Activated CD8-positive, alpha-beta memory T cell treated with anti-CD3 and anti-CD28 coated beads, Interleukin-2, amount 50 U/mL, for 1 hour (primary cell): ENCODE results near the gene PKD1.
"Not testable (repeated sequence)": the region's sequence is repeated elsewhere in the genome, so short reads cannot be mapped to it uniquely, and the experiment has no call there.

Source experiments
- DNase-seq: peaks from one replicate; pipeline ENCODE4 v3.0.0-alpha.2; 2020; ENCODE audit errors: extremely low read depth

The PKD1 gene

GRCh38 chr16:2107121-2107790 is 28.4 kb downstream of the PKD1 start:
- not testable (repeated sequence) for DNase-seq

GRCh38 chr16:2106211-2106610 is 29.5 kb downstream of the PKD1 start:
- not testable (repeated sequence) for DNase-seq

DNA sequence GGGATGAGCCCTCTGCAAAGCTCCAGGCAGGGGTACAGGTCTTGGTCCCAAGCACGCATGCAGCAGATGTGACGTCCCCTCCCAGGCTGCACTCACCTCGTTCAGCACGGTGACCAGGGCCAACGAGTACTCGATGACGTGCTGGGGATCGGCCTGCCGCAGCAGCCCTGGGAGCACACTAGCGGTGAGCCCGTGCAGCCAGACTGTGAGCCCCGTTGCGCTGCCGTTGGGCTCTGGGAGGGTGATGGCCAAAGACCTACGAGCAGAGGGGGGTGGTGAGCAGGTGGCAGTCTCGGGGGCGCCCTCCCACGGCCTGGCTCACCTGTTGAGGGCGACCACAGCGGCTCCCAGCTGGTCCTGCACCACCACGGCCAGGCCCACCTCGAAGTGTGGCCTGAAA is 29.9 kb downstream of the PKD1 start:
- DNase-seq: not testable (repeated sequence)

- DNase-seq: not testable (repeated sequence)
Observed at GRCh38 chr16:2105291-2105690, 30.4 kb downstream of the PKD1 start.

DNA sequence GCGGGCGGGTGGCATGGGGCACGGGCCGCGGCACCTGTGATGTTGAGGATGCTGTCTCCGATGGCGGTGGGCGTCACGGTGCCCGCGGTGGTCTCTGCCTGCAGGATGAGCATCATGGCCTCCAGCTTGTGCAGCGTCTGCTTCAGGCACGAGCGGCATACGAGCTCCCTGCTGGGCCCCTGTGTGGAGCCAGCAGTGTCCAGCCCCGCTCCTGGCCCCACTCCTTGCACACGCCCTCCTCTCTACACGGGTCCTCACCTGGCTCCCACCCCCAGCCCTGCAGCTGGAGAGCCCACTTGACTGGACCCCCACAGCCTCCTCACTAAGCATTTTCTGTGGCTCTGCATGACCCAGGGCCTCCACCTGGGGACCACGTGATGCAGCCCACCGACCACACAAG is 31.2 kb downstream of the PKD1 start:
- DNase-seq: not testable (repeated sequence)

DNA sequence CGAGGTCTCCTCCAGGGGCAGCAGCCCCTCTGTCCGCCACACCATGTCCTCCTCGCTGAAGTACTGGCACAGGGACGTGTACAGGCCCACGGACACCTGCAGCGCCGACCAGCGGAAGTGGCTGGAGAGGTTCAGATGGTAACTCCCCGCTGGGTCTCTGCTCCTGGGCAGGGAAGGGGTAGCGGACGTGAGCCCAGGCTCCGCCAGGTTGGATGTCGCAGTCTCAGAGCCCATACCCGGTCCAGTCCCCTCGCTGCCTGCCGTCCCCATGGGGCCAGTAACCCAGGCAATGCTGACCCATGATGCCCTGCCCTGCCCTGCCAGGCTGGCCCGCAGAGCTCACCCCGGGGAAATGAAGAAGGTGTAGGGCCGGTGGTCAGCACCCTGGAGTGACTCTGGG is 33.2 kb downstream of the PKD1 start:
- DNase-seq: no peak

DNA sequence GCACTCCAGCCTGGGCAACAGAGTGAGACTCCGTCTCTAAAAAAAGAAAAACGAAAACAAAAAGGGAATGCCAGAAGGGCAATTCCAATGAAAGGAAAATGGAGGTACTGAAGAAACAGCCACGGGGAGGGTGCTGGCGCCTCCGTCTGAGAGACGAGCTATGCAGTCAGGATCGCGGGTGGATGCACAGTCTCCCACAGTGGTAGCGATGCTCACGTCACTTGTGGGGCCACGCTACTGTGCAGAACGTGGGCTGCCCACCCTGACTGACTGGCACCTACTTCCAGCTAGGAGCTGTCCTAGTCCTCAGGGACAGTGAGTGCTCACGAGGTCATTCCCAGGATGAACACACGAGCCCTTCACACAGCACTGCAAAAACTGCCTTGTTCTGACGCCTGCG is 34.1 kb downstream of the PKD1 start:
- DNase-seq: not testable (repeated sequence)

GRCh38 chr16:2097689-2098088 is 38.0 kb downstream of the PKD1 start:
- not testable (repeated sequence) for DNase-seq

DNA sequence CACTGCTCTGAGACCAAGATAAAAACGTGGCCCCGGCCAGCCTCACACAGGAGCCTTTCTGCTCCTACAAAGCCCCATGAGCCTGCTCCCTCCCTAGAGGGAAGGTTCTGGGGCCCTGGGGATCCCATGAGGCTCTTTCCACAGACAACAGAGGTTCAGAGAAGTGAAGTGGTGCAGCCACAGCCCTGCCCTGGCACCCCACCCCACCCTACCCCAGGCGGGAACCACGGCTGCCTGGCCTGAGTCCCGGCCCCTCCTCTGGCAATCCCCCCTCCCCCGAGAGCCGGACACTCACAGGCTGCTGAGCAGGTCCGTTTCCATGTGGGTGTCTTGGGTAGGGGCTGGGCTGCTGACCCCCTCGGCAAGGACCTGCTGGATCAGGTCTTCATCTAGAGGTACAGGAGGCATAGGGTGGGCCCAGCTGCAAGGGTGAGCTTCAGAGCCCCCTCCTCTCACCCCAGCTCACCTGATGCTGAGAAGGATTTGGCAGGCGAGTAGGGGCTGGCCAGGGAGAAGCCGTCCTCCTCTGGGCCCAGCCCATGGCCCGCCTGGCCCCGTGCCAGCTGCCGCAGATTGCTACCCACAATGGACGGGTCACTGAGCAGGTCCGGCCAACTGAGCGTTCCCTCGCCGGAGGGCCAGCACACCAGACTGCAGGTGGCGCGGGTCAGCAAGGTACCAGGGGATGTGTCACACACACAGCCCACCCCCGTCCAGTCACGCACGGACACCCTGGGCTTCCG is 38.7 kb downstream of the PKD1 start:
- no peak for DNase-seq

- no peak for DNase-seq
Observed at GRCh38 chr16:2095918-2096582, 39.6 kb downstream of the PKD1 start.

- no peak for DNase-seq
Observed at GRCh38 chr16:2095315-2095853, 40.3 kb downstream of the PKD1 start.

GRCh38 chr16:2093793-2094192 is 41.9 kb downstream of the PKD1 start:
- no peak for DNase-seq

- no peak for DNase-seq
Observed at GRCh38 chr16:2092866-2093265, 42.8 kb downstream of the PKD1 start.

DNA sequence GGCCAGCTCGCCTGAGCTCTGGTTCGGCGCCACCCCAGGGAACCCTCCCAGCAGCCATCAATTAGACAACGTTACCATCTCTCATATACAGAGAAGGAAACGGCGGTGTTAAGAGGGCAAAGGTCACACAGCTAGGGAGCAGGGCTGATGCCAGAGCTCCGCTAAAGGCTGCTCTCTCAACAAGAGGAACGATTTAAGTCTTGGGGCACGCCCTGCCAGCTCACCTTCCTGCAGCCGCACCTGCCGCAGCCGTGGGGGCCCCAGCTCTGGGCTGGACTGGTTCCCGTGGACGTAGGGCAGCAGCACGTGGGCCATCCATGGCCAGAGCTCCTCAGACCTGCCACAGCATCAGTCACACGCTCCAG is 43.5 kb downstream of the PKD1 start:
- DNase-seq: no peak

- no peak for DNase-seq
Observed at GRCh38 chr16:2091547-2092255, 44.0 kb downstream of the PKD1 start.

- no peak for DNase-seq
Observed at GRCh38 chr16:2090777-2091546, 44.7 kb downstream of the PKD1 start.

DNA sequence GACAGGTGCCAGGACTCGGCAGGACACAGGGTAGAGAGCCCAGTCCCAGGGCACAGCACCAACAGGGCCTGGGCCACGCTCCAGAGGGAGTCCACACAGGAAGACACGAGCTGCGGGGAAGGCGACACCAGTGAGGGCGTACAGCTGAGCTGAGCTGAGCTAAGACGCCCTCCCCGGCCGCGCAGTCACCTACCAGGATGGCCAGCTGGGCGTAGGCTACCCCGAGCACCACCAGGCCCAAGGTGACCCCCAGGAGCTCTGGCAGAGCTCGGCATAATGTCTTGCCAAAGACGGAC is 45.3 kb downstream of the PKD1 start:
- DNase-seq: no peak

DNA sequence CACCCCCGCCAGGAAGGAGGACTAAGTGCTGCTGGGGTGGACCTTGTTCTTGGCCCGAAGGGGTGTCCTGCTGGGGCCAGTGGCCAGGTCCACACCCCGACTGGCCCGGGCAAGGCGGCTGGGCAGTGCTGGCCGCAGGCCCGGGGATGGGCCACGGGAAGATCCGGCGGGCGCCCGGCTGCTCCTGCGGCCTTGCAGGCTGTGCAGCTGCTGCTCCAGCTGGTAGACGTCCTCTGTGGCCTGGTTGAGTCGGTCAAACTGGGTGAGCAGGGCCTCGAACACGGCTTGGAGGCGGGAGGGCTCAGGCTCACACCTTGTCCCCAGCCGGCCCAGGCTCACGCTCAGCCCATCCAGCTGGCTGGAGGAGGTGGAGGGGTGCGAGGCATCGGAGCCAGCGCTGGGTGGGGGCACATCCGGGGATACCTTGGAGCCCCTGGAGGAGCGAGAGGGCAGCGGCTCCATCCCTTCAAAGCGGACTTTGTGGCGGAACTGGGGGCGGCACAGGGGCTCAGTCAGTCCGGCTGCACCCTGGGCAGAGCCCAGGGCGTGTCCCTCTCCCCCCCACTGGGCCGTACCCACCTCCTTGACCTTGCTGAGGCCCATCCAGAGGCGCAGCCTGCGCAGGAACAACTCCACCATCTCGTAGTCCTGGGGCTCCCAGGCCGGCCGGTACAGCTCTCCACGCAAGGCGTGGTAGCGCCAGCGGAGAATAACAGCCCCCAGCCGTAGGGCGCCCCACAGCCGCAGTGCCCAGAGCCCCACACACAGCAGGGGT is 45.8 kb downstream of the PKD1 start:
- no peak for DNase-seq

DNA sequence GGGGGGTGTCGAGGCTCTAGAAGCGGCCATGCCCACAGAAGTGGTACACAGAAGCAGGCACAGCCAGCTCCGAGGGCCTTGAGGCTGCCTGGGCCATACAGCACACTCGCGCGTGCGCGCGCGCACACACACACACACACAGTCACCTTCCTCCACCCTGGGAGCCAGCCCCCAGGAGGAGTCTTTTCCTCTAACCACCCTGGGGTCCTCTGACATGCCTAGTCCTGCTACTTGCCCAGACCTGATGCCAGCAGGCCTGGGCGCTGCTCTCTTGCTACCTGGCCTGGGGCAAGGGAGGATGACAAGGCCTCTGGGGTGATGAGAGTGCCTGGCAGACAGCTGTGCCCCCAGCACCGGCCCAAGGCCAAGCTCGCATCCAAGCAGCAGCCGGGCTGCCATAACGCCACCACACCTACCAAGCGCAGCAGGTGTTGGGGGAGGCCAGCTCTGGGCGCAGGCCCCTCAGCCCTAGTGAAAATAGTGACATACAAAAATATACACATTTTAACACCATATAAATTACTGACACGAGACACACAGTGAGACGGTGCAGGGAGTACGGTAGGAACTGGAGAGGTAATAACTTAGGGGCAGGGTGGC is 46.8 kb downstream of the PKD1 start:
- no peak for DNase-seq
